ENCODE results near the gene FICD. TPM values are rescaled to one million over a fixed set of nuclear protein-coding genes. Genes with fewer than 3 reads are reported as not detected.

FICD gene
- total RNA-seq, 2 experiments from 2014 or later: 8.4 to 9.0 TPM

DNA sequence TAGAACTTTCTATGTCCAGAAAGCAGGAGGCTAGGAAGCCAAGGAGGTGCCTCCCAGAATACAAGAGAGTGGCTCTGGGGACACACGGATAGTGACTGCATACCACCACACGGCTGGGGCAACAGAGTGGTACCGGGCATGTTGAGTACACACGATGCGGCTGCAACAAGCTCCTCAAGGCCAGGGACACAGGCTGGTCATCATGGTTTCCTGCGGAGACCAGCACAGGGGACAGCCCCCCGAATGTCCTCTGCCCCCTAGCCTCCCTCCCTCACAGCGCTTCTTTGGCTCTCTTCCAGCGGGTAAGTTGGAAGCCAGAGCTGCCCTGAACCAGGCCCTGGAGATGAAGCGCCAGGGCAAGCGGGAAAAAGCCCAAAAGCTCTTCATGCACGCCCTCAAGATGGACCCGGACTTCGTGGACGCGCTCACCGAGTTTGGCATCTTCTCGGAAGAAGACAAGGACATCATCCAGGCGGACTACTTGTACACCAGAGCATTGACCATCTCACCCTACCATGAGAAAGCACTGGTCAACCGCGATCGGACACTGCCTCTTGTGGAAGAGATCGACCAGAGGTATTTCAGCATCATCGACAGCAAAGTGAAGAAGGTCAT is 3.1 kb downstream of the FICD start:
- intact Hi-C loops (cut with micrococcal nuclease; ENCODE audit: unreplicated experiment): loop anchor here (5.0 to 10.0 kb wide), 3 partner anchors 99 to 753 kb away; partner anchors contain the start of gene PRDM4

GRCh38 chr12:108518716-108519496 is 3.8 kb downstream of the FICD start:
- Histone ChIP-seq H3K79me2 (ENCODE audit: insufficient read depth, low read depth, low read length) (no peaks in the 10 kb centered on the region), H3K4me2 (ENCODE audit: low read length) (no peak overlapping the region), H3K4me1 (ENCODE audit: insufficient read depth, low read length, poor library complexity, severe bottlenecking) (peaks cover 9% of the 10 kb centered on the region), H4K20me1 (ENCODE audit: insufficient read depth, low read length) (no peaks in the 10 kb centered on the region), H3K4me3 (ENCODE audit: low read depth, low read length, poor library complexity, severe bottlenecking) (no peak overlapping the region), H3K9me2 (ENCODE audit: insufficient read depth, low read length) (no peaks in the 10 kb centered on the region), H3K27ac (ENCODE audit: low read depth, low read length, poor library complexity, severe bottlenecking) (no peak overlapping the region), H3K36me3 (ENCODE audit: insufficient read depth, low read length) (peaks cover 72% of the 10 kb centered on the region), H2AFZ (ENCODE audit: low read length) (no peak overlapping the region), H3K9me3 (ENCODE audit: low read length) (no peaks in the 10 kb centered on the region)
- POLR2A ChIA-PET: interaction anchor here (0.8 kb wide), 1 partner anchor 30 kb away, joined by 4 read pairs; no protein-coding TSS in a partner anchor
- intact Hi-C loops (cut with micrococcal nuclease; ENCODE audit: unreplicated experiment): loop anchor here (5.0 to 10.0 kb wide), 3 partner anchors 98 to 754 kb away; partner anchors contain the start of gene PRDM4
- TF ChIP-seq CTCF (conservative IDR thresholded peaks at IDR 0.05; ENCODE audit: low read length) (no peak), EZH2phosphoT487 (IDR thresholded peaks at IDR 0.05; ENCODE audit: borderline replicate concordance, low read depth, low read length) (no peak)
- no peak for DNase-seq (ENCODE audit: low spot score)
- no TSS peak for BruUV-seq (replicated peaks)
- CTCF ChIA-PET (ENCODE audit: unreplicated experiment): no interaction called here

More for the DNA sequence above, 3.1 kb downstream of the FICD start:
- no peaks in the 10 kb centered on the region for H3K79me2 ChIP-seq (ENCODE audit: insufficient read depth, low read depth, low read length)
- TF ChIP-seq EZH2phosphoT487 (IDR thresholded peaks at IDR 0.05; ENCODE audit: borderline replicate concordance, low read depth, low read length) (no peak), CTCF (conservative IDR thresholded peaks at IDR 0.05; ENCODE audit: low read length) (no peak)
- no peak overlapping the region for H2AFZ ChIP-seq (ENCODE audit: low read length)
- H3K27ac ChIP-seq (ENCODE audit: low read depth, low read length, poor library complexity, severe bottlenecking): no peak overlapping the region
- no peaks in the 10 kb centered on the region for H3K9me3 ChIP-seq (ENCODE audit: low read length)
- POLR2A ChIA-PET: no interaction called here
- peaks cover 9% of the 10 kb centered on the region for H3K4me1 ChIP-seq (ENCODE audit: insufficient read depth, low read length, poor library complexity, severe bottlenecking)
- peaks cover 65% of the 10 kb centered on the region for H3K36me3 ChIP-seq (ENCODE audit: insufficient read depth, low read length)
- DNase-seq (ENCODE audit: low spot score): no peak
- BruUV-seq (replicated peaks): no TSS peak
- no peaks in the 10 kb centered on the region for H4K20me1 ChIP-seq (ENCODE audit: insufficient read depth, low read length)
- H3K9me2 ChIP-seq (ENCODE audit: insufficient read depth, low read length): no peaks in the 10 kb centered on the region
- no peak overlapping the region for H3K4me3 ChIP-seq (ENCODE audit: low read depth, low read length, poor library complexity, severe bottlenecking)
- CTCF ChIA-PET (ENCODE audit: unreplicated experiment): no interaction called here
- no peak overlapping the region for H3K4me2 ChIP-seq (ENCODE audit: low read length)
